ENCODE measurements around the gene DNAH12. TPM values are rescaled to one million over a fixed set of nuclear protein-coding genes. Genes with fewer than 3 reads are reported as not detected.

The DNAH12 gene
- total RNA-seq = 0.11 and 0.39 TPM in 2 replicates

GRCh38 chr3:57544181-57545125 is at the start of gene DNAH12:
TSS of gene DNAH12 (minus strand) at chr3:57544344. CDS start at chr3:57542870, 1,474 bp downstream.

GRCh38 chr3:57555738-57556458 is 11.8 kb upstream of the DNAH12 start, which contains the start of gene PDE12:
TSS of gene PDE12 (plus strand) at chr3:57556274. CDS start at chr3:57556380, 106 bp downstream.

GRCh38 chr3:57292159-57292896 is 251.8 kb downstream of the DNAH12 start, which contains the start of gene ASB14:
TSS of gene ASB14 (minus strand) at chr3:57292685. CDS start at chr3:57292033, 652 bp downstream.

Small RNA genes lying within 50 kb of the gene (small RNA-seq; reads per million reads assigned to genes)
- gene RF00019 = not detected
- gene RNU6-108P = not detected
- gene RNU6-1181P = not detected
- gene RNU6-483P = not detected

Other genes starting within 250 kb of the DNAH12 start
- 11.8 and 38.6 TPM in 2 replicates for gene PDE12, start 11.9 kb upstream of the DNAH12 start, total RNA-seq
- 218 and 395 TPM in 2 replicates for gene ARF4, start 53.0 kb upstream of the DNAH12 start, total RNA-seq
- gene DENND6A, start 148.7 kb upstream of the DNAH12 start, total RNA-seq = 16.2 and 18.1 TPM in 2 replicates
- 42.0 and 62.4 TPM in 2 replicates for gene SLMAP, start 212.0 kb upstream of the DNAH12 start, total RNA-seq

Data from placental epithelial cell (primary cell).